Nephron (organoid): ENCODE results near the gene MTARC1.

Source experiments
- H3K27ac Mint-ChIP-seq, 3 experiments: 2 replicates each; pipeline ENCODE4 v1.8.0; 2020; ENCODE audit warnings: mixed read lengths in 3 of 3, mild to moderate bottlenecking in 2 of 3, moderate library complexity in 1 of 3
- H3K27me3 Mint-ChIP-seq: 2 replicates; pipeline ENCODE4 v1.8.0; 2021; ENCODE audit warnings: low read depth, mild to moderate bottlenecking, moderate library complexity, mixed read lengths
- H3K36me3 Mint-ChIP-seq: 2 replicates; pipeline ENCODE4 v1.8.0; 2020; ENCODE audit warnings: low read depth, mixed read lengths
- H3K4me1 Mint-ChIP-seq: 2 replicates; pipeline ENCODE4 v1.8.0; 2020; ENCODE audit warnings: mixed read lengths
- H3K4me3 Mint-ChIP-seq, 3 experiments: 2 replicates each; pipeline ENCODE4 v1.8.0; 2020; ENCODE audit warnings: mild to moderate bottlenecking in 3 of 3, mixed read lengths in 3 of 3, moderate library complexity in 2 of 3
- H3K9me3 Mint-ChIP-seq: 2 replicates; pipeline ENCODE4 v1.8.0; 2020; ENCODE audit warnings: mixed read lengths
- CTCF ChIP-seq, 3 experiments: fragments of 200-600 bp; sonication (generic); IDR thresholded peaks; one replicate each; pipeline ENCODE4 v1.5.0; 2021; ENCODE audit warnings: antibody characterized with exemption in 3 of 3; ENCODE audit not compliant: unreplicated experiment in 3 of 3

Gene MTARC1

GRCh38 chr1:220783453-220783852 is 3.3 kb upstream of the MTARC1 start:
- no peak overlapping the region for H3K27ac Mint-ChIP-seq
- no peak for TF ChIP-seq CTCF (IDR thresholded peaks at IDR 0.05; ENCODE audit: unreplicated experiment in 3 of 3)

GRCh38 chr1:220784751-220785150 is 2.0 kb upstream of the MTARC1 start:
- H3K4me1 Mint-ChIP-seq = peaks cover 8% of the 10 kb centered on the region
- H3K27me3 Mint-ChIP-seq = peaks cover 18% of the 10 kb centered on the region
- TF ChIP-seq CTCF (IDR thresholded peaks at IDR 0.05; ENCODE audit: unreplicated experiment in 3 of 3) = no peak
- H3K4me3 Mint-ChIP-seq = peak overlapping the region; percentile 30 to 72 (median 60)
- no peaks in the 10 kb centered on the region for H3K36me3 Mint-ChIP-seq
- H3K27ac Mint-ChIP-seq = no peak overlapping the region
- H3K9me3 Mint-ChIP-seq = no peaks in the 10 kb centered on the region

More at GRCh38 chr1:220783453-220783852, 3.3 kb upstream of the MTARC1 start:
- H3K27me3 Mint-ChIP-seq = peaks cover 14% of the 10 kb centered on the region
- H3K36me3 Mint-ChIP-seq = no peaks in the 10 kb centered on the region
- H3K4me1 Mint-ChIP-seq = peaks cover 4% of the 10 kb centered on the region
- H3K4me3 Mint-ChIP-seq = no peak overlapping the region
- H3K9me3 Mint-ChIP-seq = no peaks in the 10 kb centered on the region

DNA sequence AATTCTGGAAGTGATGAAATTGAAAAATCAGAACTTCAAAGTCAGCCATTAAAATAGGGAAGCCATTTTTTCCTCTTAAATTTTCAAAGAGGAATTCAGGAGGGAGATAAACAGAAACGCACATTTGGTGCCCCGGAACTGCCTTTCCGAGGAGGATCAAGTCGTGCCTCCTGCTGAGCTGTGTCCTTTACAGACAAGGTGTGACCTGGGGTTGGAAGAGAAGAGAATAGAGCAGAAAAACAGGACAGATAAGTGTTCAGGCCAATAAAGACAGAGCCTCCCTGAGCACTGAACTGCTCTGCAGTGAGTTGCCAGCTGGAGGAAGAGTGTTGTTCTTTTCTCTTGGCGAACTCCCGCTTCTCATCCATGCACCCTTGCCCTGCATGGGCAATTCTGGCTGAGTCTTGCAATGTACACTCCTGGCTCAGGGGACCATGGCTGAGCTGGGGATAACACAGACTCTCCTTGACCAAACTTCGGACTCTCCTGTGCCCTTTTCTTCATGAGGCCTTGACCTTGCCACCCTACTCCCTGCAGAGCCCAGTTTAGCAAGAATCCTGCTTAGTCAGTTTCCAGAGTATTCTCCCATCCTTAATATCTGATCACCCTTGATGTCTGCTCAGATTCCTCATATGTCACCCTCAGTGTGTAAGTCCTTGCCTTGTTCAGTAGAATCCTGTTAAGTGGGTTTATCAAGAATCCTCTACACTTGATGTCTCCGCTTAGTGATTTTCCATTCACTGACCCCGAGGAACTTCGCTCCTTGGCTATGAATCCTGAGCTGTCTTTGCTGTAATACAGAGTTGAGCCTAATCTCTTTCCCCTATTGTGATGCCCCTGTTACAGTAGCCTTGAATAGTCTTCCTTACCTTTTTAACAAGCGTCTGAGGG is 1.3 kb upstream of the MTARC1 start:
- Mint-ChIP-seq H3K4me3 (peak overlapping the region; percentile 83 to 85 (median 85)), H3K36me3 (no peaks in the 10 kb centered on the region), H3K9me3 (no peaks in the 10 kb centered on the region), H3K27ac (peak overlapping the region in 2 of 3 experiments; percentile 16 to 76), H3K4me1 (peaks cover 8% of the 10 kb centered on the region), H3K27me3 (peaks cover 18% of the 10 kb centered on the region)
- no peak for TF ChIP-seq CTCF (IDR thresholded peaks at IDR 0.05; ENCODE audit: unreplicated experiment in 3 of 3)

GRCh38 chr1:220786057-220786336 is 716 bp upstream of the MTARC1 start:
- TF ChIP-seq CTCF (IDR thresholded peaks at IDR 0.05; ENCODE audit: unreplicated experiment in 3 of 3) = no peak
- Mint-ChIP-seq H3K36me3 (no peaks in the 10 kb centered on the region), H3K9me3 (no peaks in the 10 kb centered on the region), H3K4me3 (peak overlapping the region; percentile 83 to 85 (median 85)), H3K27ac (peak overlapping the region in 2 of 3 experiments; percentile 16 to 76), H3K27me3 (peaks cover 18% of the 10 kb centered on the region), H3K4me1 (peaks cover 8% of the 10 kb centered on the region)

DNA sequence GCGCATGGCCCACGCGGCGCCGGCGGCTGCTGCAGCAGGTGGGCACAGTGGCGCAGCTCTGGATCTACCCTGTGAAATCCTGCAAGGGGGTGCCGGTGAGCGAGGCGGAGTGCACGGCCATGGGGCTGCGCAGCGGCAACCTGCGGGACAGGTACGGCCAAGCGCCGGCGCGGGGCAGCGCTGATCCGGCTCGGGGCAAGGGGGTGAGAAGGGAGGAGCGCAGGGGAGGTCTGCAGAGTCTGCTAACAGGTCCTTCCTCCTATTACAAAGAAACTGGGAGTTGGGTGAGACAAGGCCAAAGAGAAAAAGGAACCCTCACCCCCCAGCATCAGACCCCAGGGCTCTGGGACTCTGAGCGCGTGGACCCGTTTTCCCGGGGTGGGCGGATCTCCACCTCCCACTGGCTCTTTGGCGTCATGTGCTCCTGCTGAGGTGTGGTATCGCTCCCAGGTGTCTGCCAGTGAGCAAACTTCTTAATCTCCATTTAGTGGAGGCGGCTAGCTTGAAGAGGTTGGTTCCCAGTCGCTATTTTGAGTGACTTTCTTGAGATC is 431 bp downstream of the MTARC1 start:
- H3K27me3 Mint-ChIP-seq = peaks cover 18% of the 10 kb centered on the region
- H3K4me1 Mint-ChIP-seq = peaks cover 16% of the 10 kb centered on the region
- H3K4me3 Mint-ChIP-seq = peak overlapping the region; percentile 85 to 87 (median 85)
- no peaks in the 10 kb centered on the region for H3K9me3 Mint-ChIP-seq
- peak overlapping the region; percentile 49 to 84 (median 52) for H3K27ac Mint-ChIP-seq
- H3K36me3 Mint-ChIP-seq = no peaks in the 10 kb centered on the region
- no peak for TF ChIP-seq CTCF (IDR thresholded peaks at IDR 0.05; ENCODE audit: unreplicated experiment in 3 of 3)
